Stimulated activated effector memory CD8-positive, alpha-beta T cell treated with anti-CD3 and anti-CD28 coated beads, Interleukin-12 subunit alpha, Interleukin-12 subunit beta, amount 100 ng/mL, for 72 hours (primary cell): ENCODE measurements around the gene ITK.
A peak's percentile ranks its signal among the peaks of the same experiment; 100 is the strongest.

Experiments
- ATAC-seq: fragments of 150-1000 bp; cut with Tn5 transposase; 2 replicates; pipeline ENCODE4 v1.10.0; 2021
- DNase-seq, 2 donors: peaks; one replicate each; pipeline ENCODE4 v3.0.0; 2021 to 2022; ENCODE audit warnings: low spot score in 2 of 2
- H3K27ac Mint-ChIP-seq: one replicate; pipeline ENCODE4 v1.8.0; 2022; ENCODE audit warnings: mild to moderate bottlenecking, mixed read lengths
- H3K36me3 Mint-ChIP-seq: one replicate; pipeline ENCODE4 v1.8.0; 2022; ENCODE audit warnings: mild to moderate bottlenecking, mixed read lengths
- H3K4me1 Mint-ChIP-seq: one replicate; pipeline ENCODE4 v1.8.0; 2022; ENCODE audit warnings: mixed read lengths
- H3K4me3 Mint-ChIP-seq: one replicate; pipeline ENCODE4 v1.8.0; 2022; ENCODE audit warnings: mild to moderate bottlenecking, mixed read lengths
- H3K9me3 Mint-ChIP-seq: one replicate; pipeline ENCODE4 v1.8.0; 2022; ENCODE audit warnings: mixed read lengths

Gene ITK

DNA sequence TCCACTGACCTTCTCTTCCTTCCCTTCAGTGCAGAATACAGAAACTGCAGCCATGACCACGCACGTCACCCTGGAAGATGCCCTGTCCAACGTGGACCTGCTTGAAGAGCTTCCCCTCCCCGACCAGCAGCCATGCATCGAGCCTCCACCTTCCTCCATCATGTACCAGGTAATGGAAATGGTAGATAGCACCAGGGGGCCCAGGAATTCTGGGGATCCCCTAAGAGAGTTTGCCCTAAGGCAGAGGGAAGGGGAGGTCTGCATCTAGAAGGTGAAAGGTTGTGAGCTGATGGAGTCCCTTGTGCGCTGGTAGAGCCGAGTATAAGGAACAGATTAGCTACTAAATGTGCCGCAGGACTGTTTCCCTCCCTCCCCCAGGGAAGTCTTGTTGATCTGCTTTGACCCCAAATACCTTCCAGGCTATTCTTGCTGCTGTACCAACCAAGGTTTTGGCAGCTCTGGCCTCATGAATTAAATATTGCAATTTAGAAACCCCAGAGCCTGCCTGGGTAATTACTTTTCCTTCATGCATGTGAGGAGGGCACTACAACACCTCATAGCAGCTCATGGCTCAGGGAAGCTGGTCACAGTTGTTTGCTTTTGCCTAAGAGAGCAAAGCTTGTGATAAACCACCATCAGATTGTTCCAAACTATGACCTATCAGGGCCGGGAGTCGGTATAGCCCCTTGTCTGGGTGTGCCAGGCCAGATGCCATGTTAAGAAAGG is 104.8 kb downstream of the ITK start:
- DNase-seq (no peak), ATAC-seq (no peak)
- Mint-ChIP-seq H3K4me3 (no peak overlapping the region), H3K4me1 (peaks cover 65% of the 10 kb centered on the region), H3K9me3 (peaks cover 4% of the 10 kb centered on the region), H3K36me3 (peaks cover 76% of the 10 kb centered on the region), H3K27ac (peak overlapping the region; percentile 12)

DNA sequence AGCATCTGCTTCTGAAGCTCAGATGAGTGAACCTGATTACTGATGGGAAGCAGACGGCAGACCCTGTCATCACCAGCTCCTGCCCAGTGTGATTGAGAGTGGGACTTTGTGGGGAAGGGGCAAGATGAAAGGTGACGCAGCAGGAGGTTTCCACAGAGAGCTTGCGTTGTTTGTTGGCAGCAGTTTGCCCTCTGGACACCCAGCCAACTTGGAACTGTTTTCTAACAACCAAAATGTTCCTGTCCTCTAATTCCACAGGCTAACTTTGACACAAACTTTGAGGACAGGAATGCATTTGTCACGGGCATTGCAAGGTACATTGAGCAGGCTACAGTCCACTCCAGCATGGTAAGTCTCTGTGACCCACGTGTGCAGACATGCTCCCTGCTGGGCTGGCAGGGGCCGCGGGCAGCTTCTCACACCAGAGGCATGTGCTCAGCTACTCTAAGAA is 106.1 kb downstream of the ITK start:
- Mint-ChIP-seq H3K36me3 (peaks cover 81% of the 10 kb centered on the region), H3K4me1 (peaks cover 66% of the 10 kb centered on the region), H3K9me3 (peaks cover 3% of the 10 kb centered on the region), H3K27ac (peak overlapping the region; percentile 83), H3K4me3 (no peak overlapping the region)
- DNase-seq (no peak), ATAC-seq (no peak)

DNA sequence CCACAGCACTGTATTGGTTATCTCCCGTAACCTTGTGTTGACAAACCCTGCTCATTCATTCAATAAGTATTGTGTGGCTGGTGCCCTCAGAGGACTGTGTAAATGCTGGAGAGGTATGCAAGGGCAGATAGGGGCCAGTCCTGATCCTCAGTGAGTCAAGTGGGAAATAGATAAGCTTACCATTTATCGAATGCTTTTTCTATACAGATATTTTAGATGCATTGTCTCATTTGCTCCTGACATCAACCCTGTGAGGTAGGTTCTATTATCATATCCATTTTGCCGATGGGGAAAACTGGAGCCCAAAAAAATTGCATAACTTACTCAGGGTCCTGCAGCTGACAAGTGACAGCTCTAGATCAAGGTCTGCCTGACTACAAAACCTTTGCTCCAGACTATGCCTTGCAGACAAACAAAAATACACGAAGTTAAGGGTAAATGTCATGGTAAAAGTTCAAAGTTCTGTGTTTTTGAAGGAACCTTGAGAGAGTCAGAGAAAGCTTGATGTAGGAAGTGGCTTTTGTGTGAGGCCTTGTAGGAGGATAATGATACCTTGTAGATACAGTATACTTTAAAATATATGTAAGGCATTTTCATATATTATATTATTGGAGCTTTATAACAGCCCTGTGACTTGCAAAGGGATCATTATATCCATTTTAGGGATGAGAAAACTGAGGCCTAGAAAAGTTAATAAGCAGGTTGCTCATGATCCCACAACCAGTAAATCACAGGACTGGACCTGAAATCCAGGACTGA is 107.9 kb downstream of the ITK start:
- Mint-ChIP-seq H3K27ac (peak overlapping the region; percentile 83), H3K9me3 (no peaks in the 10 kb centered on the region), H3K4me3 (no peak overlapping the region), H3K36me3 (peaks cover 95% of the 10 kb centered on the region), H3K4me1 (peaks cover 60% of the 10 kb centered on the region)
- DNase-seq (no peak), ATAC-seq (no peak)

DNA sequence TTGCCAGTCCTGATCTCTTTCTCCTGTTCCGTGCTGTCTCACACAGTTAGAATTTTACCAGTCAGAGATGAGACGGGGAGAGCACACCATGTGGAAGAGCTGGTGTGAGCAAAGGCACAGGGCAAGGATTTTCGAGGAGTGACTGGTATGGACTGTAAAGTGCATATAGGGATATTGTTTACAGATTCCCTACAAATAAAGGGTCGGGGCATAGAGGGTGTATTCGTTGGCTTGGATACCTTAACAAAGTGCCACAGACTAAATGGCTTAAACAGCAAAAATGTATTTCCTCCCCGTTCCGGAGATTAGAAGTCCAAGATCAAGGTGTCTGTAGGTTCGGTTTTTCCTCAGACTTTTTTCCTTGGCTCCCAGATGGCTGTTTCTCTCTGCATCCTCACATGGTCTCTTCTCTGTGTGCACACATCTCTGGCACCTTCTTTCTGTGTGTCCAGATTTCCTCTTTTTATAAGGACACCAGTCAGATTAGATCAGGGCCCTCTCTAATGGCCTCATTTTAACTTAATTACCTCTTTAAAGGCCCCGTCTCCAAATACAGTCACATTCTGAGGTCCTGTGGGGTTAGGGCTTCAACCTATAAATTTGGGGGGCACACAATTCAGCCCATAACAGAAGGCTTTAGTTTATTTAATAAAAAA is 108.7 kb downstream of the ITK start:
- H3K4me3 Mint-ChIP-seq = no peak overlapping the region
- peaks cover 58% of the 10 kb centered on the region for H3K4me1 Mint-ChIP-seq
- peaks cover 98% of the 10 kb centered on the region for H3K36me3 Mint-ChIP-seq
- DNase-seq (no peak), ATAC-seq (no peak)
- peak overlapping the region; percentile 83 for H3K27ac Mint-ChIP-seq
- no peaks in the 10 kb centered on the region for H3K9me3 Mint-ChIP-seq

DNA sequence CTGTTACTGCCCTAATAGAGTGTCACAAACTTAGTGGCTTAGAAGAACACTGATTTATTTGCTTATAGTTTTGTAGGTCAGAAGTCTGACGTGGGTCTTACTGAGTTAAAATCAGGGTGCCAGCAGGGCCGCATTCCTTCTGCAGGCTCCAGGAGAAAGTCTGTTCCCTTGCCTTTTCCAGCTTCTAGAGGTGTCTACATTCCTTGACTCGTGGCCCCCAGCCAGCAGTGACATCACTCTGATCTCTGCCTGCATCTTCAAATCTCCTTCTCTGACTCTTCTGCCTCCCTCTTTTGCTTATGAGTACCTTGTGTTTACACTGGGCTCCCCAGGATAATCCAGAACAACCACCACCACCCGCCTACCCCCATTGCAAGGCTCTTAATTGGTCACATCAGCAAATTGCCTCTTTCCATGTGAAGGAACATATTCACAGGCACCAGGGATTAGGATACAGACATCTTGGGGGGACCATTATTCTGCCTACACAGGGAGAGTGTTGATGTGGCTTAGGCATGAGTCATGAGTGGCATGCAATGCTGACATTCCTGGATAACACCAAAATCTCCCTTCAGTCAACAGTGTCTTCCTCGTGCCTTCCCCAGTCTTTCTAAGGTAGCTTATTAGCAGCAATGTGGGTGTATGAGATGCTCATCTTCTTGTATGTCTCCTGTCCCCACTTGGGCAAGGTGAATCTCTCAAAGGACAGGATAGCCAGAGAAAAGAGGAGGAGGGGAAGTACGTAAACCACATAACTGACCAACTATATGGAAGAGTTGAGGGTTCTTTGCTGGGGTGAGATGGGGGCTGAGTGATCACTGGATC is 109.7 kb downstream of the ITK start:
- H3K36me3 Mint-ChIP-seq = peaks cover 98% of the 10 kb centered on the region
- no peaks in the 10 kb centered on the region for H3K9me3 Mint-ChIP-seq
- DNase-seq (no peak), ATAC-seq (peak; percentile 51)
- H3K4me1 Mint-ChIP-seq = peaks cover 55% of the 10 kb centered on the region
- no peak overlapping the region for H3K4me3 Mint-ChIP-seq
- H3K27ac Mint-ChIP-seq = peak overlapping the region; percentile 71

DNA sequence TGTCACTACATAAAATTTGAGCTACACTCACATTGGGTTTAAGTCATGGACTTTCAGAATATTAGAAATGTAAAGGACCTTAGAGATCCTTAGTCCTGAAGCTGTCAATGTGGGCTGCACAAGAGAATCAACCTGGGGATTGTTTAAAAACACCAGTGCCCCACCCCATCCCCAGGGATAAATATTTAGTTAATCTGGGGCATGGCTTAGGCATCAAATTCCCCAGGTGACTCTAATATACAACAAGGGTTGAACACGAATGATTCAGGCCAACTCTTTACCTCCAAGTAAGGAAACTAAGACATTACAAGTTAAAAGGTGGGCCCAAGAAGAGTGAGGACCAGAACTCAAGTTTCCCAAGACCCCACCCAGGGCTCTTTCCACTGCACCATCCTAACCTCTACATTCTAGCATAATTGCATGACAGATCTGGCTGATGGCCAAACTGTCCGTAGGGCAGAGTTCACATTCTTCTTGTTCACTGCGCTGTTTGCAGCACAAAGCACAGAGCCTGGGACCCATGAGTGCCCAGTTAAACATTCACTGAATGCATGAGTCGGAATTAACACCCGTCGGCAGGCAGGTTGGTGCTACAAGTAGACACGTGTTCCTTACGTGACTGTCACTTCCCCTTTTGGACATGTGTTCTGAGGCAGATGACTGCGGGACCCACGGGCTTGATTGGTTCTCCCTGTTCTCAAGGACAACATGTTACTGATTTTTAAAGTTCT is 110.5 kb downstream of the ITK start:
- Mint-ChIP-seq H3K4me1 (peaks cover 61% of the 10 kb centered on the region), H3K36me3 (peaks cover 98% of the 10 kb centered on the region), H3K9me3 (no peaks in the 10 kb centered on the region), H3K27ac (peak overlapping the region; percentile 71), H3K4me3 (no peak overlapping the region)
- ATAC-seq = peak; percentile 89
- DNase-seq = peak in 1 of 2 donors; percentile 66

DNA sequence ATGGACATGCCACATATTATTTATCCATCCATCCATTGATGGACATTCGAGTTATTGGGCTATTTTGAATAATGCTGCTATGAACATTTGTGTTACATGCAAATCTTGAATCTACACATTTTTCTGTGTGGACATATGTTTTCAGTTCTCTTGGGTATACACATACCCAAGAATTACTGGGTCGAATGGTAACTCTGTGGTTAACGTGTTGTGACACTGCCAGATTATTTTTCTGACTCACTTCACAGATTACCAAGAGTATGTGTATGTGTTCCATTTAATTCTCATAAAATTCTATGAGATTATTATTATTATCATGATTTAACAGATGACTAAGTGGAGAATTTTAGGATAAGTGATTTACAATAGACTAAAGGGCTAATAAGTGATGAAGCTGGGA is 112.0 kb downstream of the ITK start:
- H3K4me1 Mint-ChIP-seq = peaks cover 66% of the 10 kb centered on the region

DNA sequence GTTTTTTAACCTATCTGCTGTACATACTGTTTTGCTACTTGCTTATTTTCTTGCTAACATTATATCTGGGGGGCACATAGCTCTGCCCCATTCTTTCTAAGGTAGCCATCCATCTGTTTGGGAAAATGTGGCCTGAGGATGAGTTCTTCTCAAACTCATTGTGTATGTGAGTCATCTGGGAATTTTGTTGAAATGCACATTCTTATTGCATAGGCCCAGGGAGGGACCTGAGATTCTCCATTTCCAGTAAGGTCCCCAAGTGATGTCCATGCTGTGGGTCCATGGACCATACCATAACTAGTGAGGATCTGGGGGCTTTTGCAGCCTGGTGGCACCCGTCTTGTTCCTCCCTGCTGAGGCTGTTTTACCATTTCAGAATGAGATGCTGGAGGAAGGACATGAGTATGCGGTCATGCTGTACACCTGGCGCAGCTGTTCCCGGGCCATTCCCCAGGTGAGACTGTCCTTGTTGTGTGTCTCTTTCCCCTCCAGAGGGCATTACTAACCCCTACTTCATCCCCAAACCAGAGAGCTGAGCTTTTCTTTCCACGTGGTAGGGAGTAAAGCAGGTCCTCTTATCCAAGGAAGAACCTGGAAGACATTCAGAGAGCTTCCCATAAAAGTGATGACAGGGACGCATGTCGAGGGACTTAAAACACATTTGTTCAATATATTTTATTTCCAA is 113.9 kb downstream of the ITK start:
- no peak for ATAC-seq
- H3K4me1 Mint-ChIP-seq = peaks cover 70% of the 10 kb centered on the region
- no peaks in the 10 kb centered on the region for H3K9me3 Mint-ChIP-seq
- peak overlapping the region; percentile 59 for H3K27ac Mint-ChIP-seq
- DNase-seq = no peak
- no peak overlapping the region for H3K4me3 Mint-ChIP-seq
- peaks cover 100% of the 10 kb centered on the region for H3K36me3 Mint-ChIP-seq

More for the DNA sequence above, 112.0 kb downstream of the ITK start:
- H3K36me3 Mint-ChIP-seq = peaks cover 100% of the 10 kb centered on the region
- DNase-seq (no peak), ATAC-seq (peak; percentile 84)
- H3K9me3 Mint-ChIP-seq = no peaks in the 10 kb centered on the region
- H3K27ac Mint-ChIP-seq = peak overlapping the region; percentile 43
- H3K4me3 Mint-ChIP-seq = no peak overlapping the region

DNA sequence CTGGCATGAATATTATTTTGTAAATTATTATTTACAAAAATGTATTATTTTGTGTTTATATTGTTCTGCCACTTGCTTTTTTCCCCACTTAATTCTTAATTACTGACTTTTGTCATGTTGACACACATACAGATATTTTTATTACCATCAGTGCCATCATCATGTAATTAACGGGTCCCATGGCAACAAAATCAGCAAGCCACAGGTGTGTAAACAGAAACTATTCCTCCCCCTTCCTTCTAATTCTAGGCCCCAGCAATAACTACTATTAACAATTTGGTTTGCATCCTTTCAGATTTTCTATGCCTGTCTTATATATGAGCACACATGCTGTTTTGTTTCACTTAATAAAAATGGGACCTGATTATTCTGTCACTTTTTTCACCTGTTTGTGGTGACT is 114.6 kb downstream of the ITK start:
- H3K4me1 Mint-ChIP-seq = peaks cover 63% of the 10 kb centered on the region
- ATAC-seq (no peak), DNase-seq (no peak)
- H3K9me3 Mint-ChIP-seq = no peaks in the 10 kb centered on the region
- H3K4me3 Mint-ChIP-seq = no peak overlapping the region
- peak overlapping the region; percentile 64 for H3K27ac Mint-ChIP-seq
- H3K36me3 Mint-ChIP-seq = peaks cover 100% of the 10 kb centered on the region

DNA sequence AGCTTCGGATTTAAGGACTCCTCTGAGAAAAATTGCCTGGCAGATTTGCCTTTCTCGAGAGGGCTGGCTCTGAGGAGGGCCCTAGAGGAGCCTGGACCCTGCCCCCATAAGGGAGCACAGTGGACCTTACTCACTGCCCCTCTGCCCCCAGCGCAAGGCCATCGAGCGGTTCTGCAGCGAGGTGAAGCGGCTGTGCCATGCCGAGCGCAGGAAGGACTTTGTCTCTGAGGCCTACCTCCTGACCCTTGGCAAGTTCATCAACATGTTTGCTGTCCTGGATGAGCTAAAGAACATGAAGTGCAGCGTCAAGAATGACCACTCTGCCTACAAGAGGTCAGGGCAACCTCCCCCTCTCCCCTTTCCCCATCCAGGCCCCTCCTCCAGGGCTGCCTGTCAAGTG is 119.9 kb downstream of the ITK start:
- peak overlapping the region; percentile 89 for H3K27ac Mint-ChIP-seq
- peaks cover 100% of the 10 kb centered on the region for H3K36me3 Mint-ChIP-seq

DNA sequence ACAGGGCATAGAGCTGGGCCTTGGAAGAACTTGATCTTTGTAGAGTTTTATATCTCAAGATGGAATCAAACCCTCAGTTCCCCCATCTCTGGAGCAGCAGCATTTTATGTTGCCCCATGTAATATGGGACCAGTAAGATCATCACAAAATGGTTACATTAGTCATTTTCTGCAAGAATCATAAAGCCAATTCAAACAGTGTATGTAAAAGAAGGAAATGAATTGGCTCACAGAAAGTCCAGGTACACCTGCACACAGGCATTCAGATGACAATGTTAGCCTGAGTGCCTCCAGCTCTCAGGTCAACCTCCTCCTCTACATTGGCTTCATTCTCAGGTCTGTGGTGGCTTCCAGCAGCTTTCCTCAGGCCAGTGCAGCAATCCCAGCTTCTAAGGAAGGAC is 120.4 kb downstream of the ITK start:
- ATAC-seq = peak; percentile 32
- Mint-ChIP-seq H3K4me1 (peaks cover 56% of the 10 kb centered on the region), H3K9me3 (no peaks in the 10 kb centered on the region)

More for the DNA sequence above, 119.9 kb downstream of the ITK start:
- Mint-ChIP-seq H3K9me3 (no peaks in the 10 kb centered on the region), H3K4me3 (no peak overlapping the region), H3K4me1 (peaks cover 56% of the 10 kb centered on the region)
- no peak for ATAC-seq
- DNase-seq = no peak

DNA sequence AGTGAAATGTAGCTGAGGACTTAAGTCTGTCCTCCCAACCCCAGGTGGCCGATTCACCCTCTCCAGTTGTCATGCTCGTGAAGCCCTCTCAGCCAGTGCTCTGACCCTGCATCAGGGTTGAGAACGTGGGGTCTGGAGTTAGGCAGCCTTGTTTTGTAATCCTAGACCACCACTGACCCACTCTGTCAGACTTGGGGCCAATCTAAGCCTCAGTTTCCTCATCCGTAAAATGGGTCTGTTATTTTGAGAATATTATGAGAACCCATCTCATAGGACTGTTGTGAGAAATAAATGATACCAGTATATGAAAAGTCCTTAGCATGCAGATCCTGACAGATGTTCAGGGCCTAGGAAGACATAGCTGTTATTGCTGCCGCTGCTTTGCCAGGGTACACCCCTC is 122.4 kb downstream of the ITK start:
- Mint-ChIP-seq H3K36me3 (peaks cover 100% of the 10 kb centered on the region), H3K4me1 (peaks cover 68% of the 10 kb centered on the region), H3K9me3 (no peaks in the 10 kb centered on the region), H3K27ac (peak overlapping the region; percentile 89), H3K4me3 (no peak overlapping the region)
- no peak for DNase-seq
- no peak for ATAC-seq

More for the DNA sequence above, 120.4 kb downstream of the ITK start:
- H3K27ac Mint-ChIP-seq = peak overlapping the region; percentile 89
- H3K4me3 Mint-ChIP-seq = no peak overlapping the region
- H3K36me3 Mint-ChIP-seq = peaks cover 100% of the 10 kb centered on the region
- no peak for DNase-seq

DNA sequence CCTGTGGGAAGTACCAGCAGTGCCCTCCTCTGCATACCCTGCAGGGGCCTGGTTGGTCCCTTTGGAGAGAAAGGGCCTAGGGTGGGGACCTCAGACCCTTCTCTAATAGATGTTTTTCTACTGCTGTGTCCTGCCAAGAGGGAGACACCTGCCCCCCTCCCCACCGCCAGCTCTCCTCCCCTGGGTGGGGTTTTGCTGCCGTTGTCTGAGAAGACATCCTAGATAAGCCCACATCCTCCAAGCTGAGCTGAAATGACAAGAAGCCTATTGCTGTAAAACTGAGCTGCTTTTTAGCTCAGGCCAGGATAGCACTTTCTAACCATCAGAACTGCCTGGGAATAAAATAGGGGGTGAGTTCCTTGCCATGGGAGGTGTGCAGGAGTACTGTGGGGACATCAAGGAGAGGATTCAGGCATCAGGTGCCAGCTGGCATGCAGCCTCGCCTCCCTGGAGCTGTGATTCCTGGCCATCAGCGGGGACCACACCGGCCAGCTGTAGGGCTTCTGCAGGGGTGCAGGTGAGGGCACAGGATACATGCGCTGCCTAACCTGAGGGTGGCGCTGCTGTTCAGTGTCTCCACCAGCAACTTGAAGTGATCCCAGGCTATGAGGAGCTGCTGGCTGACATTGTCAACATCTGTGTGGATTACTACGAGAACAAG is 123.2 kb downstream of the ITK start:
- Mint-ChIP-seq H3K27ac (peak overlapping the region; percentile 89), H3K4me3 (no peak overlapping the region), H3K9me3 (no peaks in the 10 kb centered on the region), H3K36me3 (peaks cover 100% of the 10 kb centered on the region), H3K4me1 (peaks cover 71% of the 10 kb centered on the region)
- ATAC-seq = peak; percentile 57
- no peak for DNase-seq
